Measurements from ENCODE around the gene ZNF529. TPM values are rescaled to one million over a fixed set of nuclear protein-coding genes. Genes with fewer than 3 reads are reported as not detected.
"Not testable (repeated sequence)": the region's sequence is repeated elsewhere in the genome, so short reads cannot be mapped to it uniquely, and the experiment has no call there.

ZNF529 gene
- 4.6 TPM for polyA plus RNA-seq (2013, experiment 1 of 2; ENCODE audit: insufficient read length)
- polyA plus RNA-seq (2013, experiment 2 of 2; ENCODE audit: insufficient read length) = 5.2 TPM

GRCh38 chr19:36573020-36573894 lies at the start of gene ZNF529:
TSS of gene ZNF529 (minus strand) at chr19:36573292. CDS start at chr19:36572346, 946 bp downstream.
- peak; percentile 92 for DNase-seq

DNA sequence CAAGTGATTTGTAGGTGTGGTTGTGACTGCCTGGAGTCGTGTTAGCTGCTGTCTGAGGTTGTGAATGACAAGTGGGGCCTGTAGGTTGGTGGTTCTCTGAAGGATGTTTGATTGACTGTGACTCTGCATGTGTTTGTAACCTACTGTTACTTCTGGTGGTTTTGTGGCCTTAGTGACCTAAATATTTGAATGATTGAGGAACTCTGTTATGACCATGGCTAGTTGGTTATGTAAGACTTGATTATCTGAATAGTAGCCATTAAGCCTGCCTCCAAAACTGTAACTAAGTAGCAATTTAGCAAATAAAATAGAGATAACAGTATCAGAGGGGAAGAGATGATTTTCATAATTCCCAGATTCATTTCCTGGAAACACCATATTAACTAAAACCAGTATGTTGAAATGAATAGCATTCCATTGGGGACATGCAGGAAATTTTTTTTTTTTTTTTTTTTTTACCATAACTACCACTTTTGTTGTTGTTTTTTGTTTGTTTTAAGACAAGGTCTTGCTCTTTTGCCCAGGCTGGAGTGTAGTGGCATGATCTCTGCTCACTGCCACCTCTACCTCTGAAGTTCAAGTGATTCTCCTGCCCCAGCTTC lies 32.9 kb upstream of the ZNF529 start:
- DNase-seq = no peak

DNA sequence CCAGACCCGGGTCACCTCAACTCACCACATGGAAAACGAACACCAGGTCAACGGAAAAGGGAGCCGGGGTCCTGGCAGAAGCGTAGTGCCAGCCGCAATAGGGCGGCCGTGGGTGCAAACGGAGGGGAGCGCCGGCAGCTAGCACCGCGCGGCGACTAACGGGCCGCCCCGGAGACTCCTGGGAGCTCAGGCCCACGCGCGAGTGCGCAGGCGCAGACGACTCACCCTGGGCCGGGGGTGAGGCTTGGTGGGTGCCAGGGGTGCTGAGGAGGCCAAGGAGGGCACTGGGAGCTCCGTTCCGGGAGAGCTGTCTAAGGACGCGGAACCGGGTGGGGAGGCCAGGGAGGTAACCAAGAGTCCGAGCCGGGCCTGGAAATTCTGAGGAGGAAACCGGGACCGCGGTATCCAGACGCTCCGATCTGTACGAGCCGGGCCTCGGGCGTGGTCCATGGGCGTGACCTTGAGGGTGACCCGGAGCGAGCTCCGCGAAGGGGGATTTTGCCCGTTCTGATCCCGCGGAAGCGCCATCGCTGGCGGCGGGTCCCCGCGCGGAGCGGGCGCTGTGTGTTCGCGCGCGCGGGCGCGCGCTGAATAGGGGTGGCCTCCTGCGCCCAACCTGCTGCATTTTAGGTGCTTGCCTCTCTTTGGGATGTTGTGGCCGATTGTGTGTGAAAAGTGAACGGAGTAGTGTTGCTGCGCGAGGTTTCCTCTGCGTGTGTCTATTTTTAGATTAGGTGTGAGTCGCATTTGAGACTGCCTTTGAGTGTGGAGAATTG lies 32.2 kb upstream of the ZNF529 start, which contains the start of gene ZNF382:
ZNF382 (plus strand) TSS at position 213 of the 776 bp plus-strand sequence. CDS start 4,602 bp downstream, outside the sequence.
- peak; percentile 70 for DNase-seq

DNA sequence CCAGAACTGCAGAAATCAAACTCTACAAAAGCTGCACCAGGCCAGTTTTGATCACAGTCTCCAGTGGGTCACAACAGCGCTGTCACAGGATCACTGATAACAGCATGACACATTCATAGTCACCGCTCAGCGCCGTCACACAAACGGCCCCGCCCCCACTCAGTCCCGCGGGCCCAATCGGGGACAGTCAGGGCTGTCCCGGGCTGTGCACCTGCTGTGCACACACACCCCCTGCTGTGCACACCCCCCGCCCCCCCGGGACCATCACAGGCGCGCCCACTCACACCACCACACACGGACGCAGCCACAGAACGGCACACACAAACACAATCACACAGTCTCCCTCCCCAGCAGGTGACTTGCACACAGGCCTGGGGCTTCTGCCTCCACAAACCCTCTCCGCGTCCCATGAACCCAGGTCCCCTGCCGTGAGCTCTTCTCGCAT lies 31.6 kb upstream of the ZNF529 start:
- DNase-seq = peak; percentile 64

- not testable (repeated sequence) for DNase-seq
These were observed 29.6 kb upstream of the ZNF529 start for GRCh38 chr19:36602681-36603080.

GRCh38 chr19:36579255-36579654 lies 6.2 kb upstream of the ZNF529 start:
- DNase-seq = no peak

DNA sequence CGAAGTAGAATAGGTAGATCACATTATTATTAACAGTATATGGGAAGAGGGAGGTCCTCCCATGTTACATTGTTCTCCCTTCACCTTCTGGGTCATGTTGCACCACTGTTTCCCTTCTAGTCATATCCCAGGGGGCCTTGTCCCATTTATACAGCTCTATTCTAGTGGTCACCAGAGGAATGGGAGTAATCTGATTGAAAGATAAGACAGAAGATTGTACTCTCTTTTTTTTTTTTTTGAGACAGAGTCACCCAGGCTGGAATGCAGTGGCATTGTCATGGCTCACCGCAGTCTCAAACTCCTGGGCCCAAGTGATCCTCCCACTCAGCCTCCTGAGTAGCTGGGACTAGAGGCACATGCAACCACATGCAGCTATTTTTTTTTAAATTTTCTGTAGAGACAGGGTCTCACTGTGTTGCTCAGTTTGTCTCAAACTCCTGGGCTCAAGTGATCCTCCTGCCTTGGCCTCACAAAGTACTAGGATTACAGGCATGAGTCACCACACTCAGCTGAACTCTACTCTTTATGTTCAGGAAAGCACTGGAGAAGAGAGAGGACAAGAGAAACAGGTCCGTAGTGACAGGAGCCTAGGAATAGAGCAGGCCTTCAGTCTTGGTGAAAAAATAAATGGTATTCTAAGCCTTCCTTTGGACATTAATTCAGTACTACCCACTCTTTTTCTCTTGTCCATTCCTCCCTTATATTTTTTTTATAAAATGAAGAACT lies 4.3 kb upstream of the ZNF529 start:
- DNase-seq = peak; percentile 12

- DNase-seq = no peak
These were observed 1.6 kb upstream of the ZNF529 start for GRCh38 chr19:36574741-36575140.

DNA sequence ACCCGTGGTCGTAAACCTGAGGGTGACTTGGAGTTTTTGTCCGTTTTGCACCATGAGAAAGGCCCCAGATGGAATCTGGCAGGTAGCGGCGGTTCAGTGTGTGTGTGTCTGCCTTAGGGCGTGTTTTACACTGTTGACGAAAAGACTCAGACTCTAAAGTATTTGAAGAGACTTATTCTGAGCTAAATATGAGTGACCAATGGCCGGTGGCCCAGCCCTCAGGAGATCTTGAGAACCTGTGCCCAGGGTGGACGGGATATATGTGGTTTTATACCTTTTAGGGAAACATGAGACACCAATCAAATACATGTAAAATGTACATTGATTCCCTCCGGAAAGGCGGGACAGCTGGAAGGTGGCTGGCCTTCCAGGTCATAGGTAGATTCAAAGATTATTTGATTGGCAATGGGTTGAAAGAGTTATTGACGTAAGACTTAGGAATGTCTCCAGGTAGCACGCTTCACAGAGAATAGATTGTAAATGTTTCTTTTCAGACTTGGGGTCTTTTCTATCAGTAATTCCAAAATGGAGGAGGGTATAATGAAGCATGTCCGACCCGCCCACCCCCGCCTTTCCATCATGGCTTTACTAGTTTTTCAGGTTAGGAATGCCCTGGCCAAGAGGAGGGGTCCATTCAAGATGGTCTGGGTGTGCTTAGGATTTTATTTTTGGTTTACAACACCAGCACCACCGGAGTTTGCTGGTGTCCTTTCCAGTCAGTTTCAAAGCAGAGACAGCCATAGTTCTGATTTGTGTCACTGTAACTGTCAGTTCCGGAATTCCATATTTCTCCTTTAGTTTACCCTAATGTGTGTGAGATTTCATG lies 1.0 kb upstream of the ZNF529 start:
- no peak for DNase-seq

DNA sequence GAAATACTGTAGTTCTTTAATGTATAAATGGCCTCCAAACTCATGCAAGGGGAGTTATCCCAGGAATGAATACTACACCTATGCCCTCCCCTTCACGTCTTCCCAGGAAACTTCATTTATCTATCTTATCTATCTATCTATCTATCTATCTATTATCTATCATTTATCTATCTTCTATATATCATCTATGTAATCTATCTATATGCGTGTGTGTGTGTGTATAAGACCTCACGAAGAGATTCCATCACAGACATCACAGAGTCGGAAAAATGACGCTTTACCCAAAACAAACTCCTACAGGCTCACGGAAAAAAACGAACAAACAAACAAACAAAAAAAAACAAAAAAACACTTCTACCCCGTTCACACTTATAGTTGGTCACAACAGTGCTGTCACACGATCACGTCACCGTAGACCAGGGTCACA lies 486 bp downstream of the ZNF529 start:
- no peak for DNase-seq

GRCh38 chr19:36564391-36564790 lies 8.7 kb downstream of the ZNF529 start:
- DNase-seq = no peak

DNA sequence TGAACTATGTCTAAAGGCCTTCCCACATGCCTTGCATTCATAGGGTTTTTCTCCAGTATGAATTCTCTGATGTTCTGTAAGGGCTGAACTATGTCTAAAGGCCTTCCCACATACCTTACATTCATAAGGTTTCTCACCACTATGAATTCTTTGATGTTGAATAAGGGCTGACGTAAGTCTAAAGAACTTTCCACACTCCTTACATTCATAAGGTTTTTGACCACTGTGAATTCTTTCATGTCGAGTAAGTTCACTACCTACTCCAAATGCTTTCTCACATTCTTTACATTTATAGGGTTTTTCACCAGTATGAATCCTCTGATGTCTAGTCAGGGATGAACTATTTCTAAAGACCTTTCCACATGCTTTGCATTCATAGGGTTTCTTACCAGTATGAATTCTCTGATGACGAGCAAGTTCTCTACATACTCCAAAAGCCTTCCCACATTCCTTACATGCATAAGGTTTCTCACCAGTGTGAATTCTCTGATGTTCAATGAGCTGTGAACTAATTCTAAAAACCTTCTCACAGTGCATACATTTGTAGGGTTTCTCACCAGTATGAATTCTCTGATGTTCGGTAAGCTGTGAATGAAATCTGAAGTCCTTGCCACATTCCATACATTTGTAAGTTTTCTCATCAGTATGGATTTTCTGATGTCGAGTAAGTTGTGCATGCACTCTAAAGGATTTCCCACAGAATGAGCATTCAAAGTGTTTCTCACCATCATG lies 25.9 kb downstream of the ZNF529 start:
- DNase-seq = peak; percentile 16

DNA sequence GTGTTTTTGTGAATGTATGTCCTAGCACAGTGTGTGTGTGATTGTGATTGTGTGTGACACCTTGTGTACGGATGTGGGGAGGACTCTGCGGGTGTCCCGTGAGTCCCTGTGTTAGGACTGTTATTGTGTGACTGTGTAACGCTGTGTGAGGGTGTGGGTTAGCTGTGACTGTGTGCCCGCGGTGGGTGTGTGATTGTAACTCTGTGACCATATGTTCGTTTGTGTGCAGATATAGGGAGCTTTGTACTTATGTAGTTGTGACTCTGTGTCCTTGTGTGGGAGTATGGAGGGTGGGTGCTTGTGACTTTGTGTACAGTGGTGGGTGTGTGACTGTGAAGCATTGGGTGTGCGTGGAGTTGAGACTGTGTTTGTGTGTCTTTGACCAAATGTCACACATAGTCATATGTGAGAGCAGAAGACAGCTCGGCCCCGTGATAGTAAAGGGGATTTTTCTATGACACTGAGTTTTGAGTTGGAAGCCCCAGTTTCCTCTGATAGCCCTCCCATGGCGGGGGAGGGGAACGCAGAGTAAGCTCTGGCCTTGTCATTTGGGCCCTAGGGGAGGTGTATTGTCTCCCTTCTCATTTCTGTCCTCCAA lies 44.1 kb downstream of the ZNF529 start:
- DNase-seq = no peak

- peak; percentile 97 for DNase-seq
These were observed 44.7 kb downstream of the ZNF529 start, which contains the start of gene ZNF260 for GRCh38 chr19:36528194-36528920. TSS of gene ZNF260 (minus strand) at chr19:36528271. CDS start at chr19:36515238, 13,033 bp downstream.

GRCh38 chr19:36527873-36528193 lies 45.3 kb downstream of the ZNF529 start:
- no peak for DNase-seq

GRCh38 chr19:36527341-36527740 lies 45.8 kb downstream of the ZNF529 start:
- DNase-seq = no peak

DNA sequence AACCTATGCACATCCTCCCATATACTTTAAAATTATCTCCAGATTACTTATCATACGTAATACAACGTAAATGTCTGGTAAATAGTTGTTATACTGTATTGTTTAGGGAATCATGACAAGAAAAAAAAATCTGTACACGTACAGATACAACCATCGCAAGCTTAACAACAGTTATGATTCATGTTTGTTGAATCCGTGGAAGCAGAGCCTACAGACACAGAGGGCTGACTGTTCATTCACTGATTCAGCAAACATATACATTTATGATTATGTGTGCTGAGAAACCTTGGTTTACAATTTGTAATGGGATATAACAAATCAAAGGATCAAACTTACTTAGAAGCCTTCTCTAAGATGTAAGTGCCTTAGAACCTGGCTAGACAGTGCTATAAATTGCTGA lies 46.5 kb downstream of the ZNF529 start:
- no peak for DNase-seq

DNA sequence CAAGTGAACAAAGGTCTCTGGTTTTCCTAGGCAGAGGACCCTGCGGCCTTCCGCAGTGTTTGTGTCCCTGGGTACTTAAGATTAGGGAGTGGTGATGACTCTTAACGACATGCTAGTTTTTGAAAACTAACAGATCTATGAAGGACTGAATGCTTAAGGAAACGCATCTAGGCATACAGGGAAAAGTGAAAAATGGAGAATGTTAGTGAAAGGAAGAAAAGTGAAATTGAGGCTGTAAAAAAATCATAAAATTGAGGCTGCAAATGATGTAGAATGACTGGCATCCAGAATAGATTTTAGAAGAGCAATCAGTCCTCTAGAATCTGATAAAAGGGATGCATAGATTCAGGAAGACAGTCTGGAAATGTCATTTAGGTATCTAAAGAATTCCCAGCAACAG lies 48.5 kb downstream of the ZNF529 start:
- no peak for DNase-seq

GRCh38 chr19:36514012-36514612 lies 59.0 kb downstream of the ZNF529 start:
- DNase-seq = no peak

Data from fibroblast of skin of back (primary cell).